ENCODE measurements around the gene MDFIC.
A peak's percentile ranks its signal among the peaks of the same experiment; 100 is the strongest.

The MDFIC gene

GRCh38 chr7:114928060-114928459 lies 6.2 kb downstream of the MDFIC start:
- no peak for DNase-seq (ENCODE audit: low read depth in 2 of 2)

- DNase-seq (ENCODE audit: low read depth in 2 of 2): no peak
These were observed 7.7 kb downstream of the MDFIC start for GRCh38 chr7:114929570-114929969.

DNA sequence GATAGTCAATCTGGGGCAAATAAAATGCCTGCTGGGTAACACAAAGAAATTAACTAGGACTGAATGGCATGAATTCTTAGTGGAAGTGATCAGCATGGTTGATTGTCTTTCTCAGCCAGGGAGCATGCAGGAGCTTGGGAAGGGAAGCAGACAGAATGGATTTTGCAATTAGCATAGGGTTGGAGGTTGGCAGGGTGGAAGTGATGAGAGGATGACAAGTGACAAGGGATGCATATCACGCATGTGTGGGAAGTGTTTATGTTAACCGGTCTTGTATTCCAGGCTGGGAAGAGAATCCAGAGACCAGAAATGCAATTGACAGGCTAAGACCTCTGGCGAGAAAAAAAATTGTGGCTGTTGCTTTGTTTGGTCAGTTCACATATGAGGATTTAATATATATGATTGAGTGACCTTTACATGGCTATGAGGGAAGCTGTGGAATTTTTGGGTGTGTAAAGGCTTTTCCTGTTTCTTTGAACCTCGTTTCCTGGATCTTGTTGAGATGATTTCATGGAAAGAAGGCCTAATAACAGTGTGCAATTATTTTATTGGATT lies 8.3 kb downstream of the MDFIC start:
- DNase-seq (ENCODE audit: low read depth in 2 of 2): no peak

DNA sequence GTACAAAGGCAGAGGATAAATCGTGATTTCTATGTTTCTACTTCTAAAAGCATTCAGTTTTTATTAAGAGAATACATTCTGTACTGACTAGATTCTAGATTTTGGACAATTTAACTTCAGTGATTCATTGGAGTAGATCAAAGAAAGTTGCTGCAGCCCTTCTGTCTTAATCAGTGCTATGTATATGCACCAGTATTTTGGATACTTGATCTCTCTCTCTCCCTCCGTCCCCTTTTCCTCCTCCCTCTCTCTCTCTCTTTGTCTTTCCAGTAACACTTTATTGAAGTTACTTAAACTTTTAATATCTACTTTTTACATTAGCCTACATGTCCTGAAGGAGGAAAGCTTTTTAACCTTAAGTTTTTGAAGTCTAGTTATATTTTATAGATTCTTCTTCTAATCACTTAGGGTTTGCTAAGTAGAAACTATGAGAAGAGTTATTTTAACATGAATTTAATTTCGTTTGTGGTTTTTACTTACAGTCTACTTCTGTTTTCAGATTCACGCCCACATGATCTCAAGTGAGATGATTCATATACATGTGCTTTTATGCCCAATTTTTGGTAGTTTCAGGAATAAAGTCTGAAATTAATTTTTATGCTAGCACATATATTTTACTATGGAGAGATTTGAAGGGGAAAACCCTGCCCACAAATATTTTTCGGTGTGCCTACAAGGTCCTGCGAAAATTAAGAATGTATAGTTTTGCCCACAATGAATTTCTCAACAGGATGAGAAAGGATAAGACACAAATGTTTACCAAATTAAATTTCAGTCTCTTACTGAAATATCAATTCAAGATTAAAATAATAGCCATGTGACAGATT lies 9.1 kb downstream of the MDFIC start:
- DNase-seq (ENCODE audit: low read depth in 2 of 2): no peak

DNA sequence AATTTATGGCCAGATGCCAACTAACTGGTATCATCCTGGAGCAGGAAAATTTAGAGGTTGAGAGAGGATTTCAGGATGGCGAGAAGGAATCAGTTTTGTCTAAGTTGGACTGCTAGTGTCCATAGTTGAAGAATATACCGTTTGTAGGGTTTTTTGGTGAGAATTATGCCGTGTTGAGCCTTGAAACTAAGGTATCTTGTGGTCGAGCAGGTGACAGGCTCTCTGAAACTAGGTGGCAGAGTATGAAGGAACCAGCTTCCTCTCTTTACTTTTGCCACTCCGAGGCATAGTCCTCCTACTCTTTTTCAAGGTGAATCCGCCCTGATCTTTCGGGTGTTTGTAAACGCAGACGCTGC lies 9.7 kb downstream of the MDFIC start:
- DNase-seq (ENCODE audit: low read depth in 2 of 2): peak in 1 of 2 donors; percentile 9

- no peak for DNase-seq (ENCODE audit: low read depth in 2 of 2)
These were observed 11.1 kb downstream of the MDFIC start for GRCh38 chr7:114932991-114933390.

DNA sequence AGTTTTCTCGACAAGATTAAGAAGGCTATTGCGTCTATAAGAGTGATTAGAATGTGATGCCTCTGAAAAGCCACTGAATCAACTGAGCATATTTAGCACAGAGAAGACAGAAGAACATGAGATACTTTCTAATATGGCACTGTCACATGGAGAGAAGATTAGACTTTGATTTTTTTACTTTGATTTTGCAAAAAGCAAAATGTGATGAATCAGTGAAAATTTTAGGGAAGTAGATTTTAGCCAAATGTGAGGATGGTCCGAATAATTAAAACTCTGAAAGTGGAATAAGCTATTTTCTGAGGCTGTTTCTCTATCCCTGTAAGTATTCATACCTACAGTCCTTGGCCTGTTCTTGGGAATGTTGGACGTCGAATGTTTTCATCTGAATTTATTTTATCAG lies 11.8 kb downstream of the MDFIC start:
- no peak for DNase-seq (ENCODE audit: low read depth in 2 of 2)

GRCh38 chr7:114934086-114934485 lies 12.2 kb downstream of the MDFIC start:
- no peak for DNase-seq (ENCODE audit: low read depth in 2 of 2)

GRCh38 chr7:114934713-114935112 lies 12.8 kb downstream of the MDFIC start:
- no peak for DNase-seq (ENCODE audit: low read depth in 2 of 2)

- DNase-seq (ENCODE audit: low read depth in 2 of 2): no peak
These were observed 14.6 kb downstream of the MDFIC start for GRCh38 chr7:114936471-114936870.

DNA sequence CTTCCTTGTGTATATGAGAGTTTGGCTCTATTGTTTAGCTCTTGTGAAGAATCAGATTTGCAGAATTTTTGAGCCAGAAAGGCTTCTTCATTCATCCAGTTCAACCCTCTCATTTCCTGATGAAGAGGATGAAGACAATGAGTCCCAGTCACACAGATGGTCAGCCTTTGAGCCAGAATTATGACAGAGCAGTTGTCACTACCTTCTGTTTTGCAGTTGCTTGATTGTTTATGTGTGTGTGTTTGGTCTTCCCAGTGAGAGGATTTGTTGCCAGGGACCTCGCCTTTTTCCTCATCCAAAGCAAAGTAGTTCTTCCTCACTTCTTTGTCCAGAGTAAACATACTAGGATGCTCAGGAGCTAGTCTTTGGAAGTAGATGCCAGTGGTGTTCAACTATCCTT lies 15.6 kb downstream of the MDFIC start:
- DNase-seq (ENCODE audit: low read depth in 2 of 2): no peak

DNA sequence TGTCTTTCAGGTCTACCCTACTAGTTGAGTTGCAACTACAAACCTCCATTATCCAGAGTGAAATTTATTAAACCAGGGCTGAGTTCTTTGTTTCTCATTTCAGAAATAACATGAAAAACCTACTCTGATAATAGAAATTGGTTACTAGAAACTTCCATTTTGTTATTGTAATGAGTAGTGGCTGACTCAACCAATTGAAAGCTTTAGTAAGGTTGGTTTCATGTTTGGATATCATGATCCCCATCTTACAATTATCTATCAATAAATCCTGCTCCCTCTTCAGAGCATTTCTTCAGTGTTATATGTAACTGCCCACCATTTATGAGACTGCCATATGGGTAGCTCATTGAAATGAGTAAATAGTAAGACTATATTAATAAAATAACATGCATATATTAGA lies 16.9 kb downstream of the MDFIC start:
- no peak for DNase-seq (ENCODE audit: low read depth in 2 of 2)

- no peak for DNase-seq (ENCODE audit: low read depth in 2 of 2)
These were observed 17.7 kb downstream of the MDFIC start for GRCh38 chr7:114939484-114940097.

- DNase-seq (ENCODE audit: low read depth in 2 of 2): no peak
These were observed 18.3 kb downstream of the MDFIC start for GRCh38 chr7:114940220-114940619.

- no peak for DNase-seq (ENCODE audit: low read depth in 2 of 2)
These were observed 19.8 kb downstream of the MDFIC start for GRCh38 chr7:114941692-114942091.

DNA sequence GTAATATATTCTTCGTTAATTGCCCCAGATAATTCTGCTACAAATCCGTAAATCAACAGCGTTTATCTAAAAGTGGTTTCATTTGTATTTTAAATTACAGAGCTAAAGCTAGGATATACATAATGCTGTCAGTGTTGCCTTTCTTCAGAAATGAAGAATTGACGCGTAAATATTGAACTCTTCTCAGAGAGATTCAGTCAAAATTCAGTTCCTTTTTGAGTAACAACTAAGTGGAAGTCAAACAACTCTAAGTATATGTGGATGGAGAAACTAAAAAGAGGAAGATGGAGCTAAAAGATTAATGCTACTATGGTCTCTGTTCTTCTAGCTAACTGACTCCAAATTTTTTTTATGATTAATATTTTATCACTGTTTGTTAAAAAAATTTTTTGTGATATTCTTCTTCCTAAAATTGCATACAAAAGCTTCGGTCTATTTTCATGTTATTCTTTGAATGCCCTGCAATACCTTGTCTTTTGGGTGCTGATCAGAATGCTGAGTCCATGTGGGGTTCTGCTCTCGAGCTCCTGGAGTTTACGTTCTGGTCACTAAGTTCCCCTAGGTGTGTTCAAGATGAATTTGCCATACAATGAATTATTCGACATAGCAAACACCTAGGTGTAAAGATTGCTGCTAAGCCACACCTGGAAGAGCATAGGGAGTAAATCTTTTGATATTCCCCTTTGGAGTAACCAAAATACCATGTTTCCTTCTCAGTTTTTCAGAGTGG lies 20.7 kb downstream of the MDFIC start:
- no peak for DNase-seq (ENCODE audit: low read depth in 2 of 2)

DNA sequence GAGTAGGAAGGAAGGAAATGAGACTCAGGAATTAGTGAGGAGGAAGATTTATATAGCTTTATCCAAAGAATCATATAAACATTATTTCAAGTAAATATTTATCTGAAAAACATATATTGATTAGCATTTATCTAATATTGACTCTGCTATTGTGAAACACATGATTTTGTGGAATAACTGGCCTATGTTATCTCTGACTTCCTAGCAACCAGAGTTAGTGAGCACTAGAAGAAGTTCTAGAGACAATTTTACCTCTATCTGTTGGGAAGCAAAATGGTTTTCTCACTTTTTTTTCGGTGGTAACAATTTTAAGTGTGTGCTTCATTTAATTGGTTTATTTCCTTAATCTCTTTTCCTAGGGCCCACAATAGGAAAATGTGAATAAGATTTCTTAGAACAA lies 21.6 kb downstream of the MDFIC start:
- DNase-seq (ENCODE audit: low read depth in 2 of 2): no peak

DNA sequence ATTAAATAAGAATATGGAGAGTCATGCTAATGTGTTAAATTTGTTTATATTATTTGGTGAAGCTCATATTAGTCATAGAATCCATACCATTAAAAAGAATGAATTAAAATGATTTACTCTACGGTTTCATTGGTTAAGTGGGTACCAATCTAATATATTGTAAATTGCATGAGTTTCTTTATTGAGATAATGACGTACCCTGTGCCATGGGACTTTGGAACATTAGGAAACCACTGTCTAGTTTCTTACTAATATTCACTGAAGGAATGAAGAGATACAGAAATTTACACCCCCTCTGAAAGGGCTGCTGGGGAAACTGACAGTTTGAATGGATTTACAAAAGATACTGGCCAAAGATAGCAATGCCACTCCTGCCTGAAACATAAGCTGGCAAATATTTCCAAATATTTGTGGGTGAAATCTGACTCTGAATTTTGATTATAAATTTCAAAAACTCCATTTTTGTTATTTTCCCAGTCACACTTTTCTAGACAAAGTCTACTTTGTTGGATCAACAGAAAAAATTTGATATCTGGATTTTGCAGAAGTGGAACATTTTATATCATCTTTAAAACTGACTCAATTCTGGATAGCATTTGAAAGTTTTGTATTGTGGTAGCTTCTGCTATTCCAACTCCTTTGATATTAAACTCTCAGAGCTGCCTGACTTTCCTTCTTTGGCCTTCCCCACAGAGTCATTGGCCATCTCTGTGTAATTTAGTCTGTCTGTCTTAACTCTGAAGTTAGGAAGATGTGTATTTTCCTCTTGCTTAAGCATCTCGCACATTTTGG lies 22.3 kb downstream of the MDFIC start:
- no peak for DNase-seq (ENCODE audit: low read depth in 2 of 2)

GRCh38 chr7:114944745-114945625 lies 23.1 kb downstream of the MDFIC start:
- no peak for DNase-seq (ENCODE audit: low read depth in 2 of 2)

GRCh38 chr7:114949231-114949630 lies 27.3 kb downstream of the MDFIC start:
- DNase-seq (ENCODE audit: low read depth in 2 of 2): no peak

DNA sequence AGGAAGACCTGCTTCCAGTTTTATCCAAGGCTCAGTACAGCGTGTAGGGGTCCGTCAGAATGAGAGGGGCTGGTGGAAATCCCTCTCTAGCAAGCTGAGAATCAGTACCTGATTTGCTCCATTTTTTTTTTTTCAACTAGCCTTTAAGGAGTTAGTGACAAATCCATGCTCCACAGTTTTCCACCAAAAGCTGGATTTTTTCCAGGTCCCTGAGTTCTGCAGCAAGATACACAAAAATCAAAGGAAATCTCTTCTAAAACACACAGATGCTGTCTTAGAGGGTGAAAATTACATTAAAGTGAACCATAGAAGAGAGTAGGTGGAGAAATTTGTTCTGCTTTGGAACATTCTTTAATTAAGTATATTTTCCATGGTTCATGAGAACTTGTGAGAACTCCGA lies 30.4 kb downstream of the MDFIC start:
- DNase-seq (ENCODE audit: low read depth in 2 of 2): no peak
